Liver (tissue), 3 donors: ENCODE results near the gene ABL1.

Source experiments
- ATF3 ChIP-seq: IDR thresholded peaks from 2 replicates; pipeline ENCODE4 v1.6.1; 2016; ENCODE audit warnings: antibody characterized with exemption
- CTCF ChIP-seq: fragments of 150-350 bp; IDR thresholded peaks from 2 replicates; pipeline ENCODE4 v1.5.1; 2017; ENCODE audit warnings: improper control_type of control experiment, low read depth, low read length; ENCODE audit not compliant: missing input control
- EGR1 ChIP-seq, 2 donors: IDR thresholded peaks; 2 replicates each; pipeline ENCODE4 v1.6.1; 2016 to 2018; ENCODE audit warnings: antibody characterized with exemption in 2 of 2, low read depth in 2 of 2
- FOXA2 ChIP-seq: IDR thresholded peaks from 2 replicates; pipeline ENCODE4 v1.6.1; 2016; ENCODE audit warnings: antibody characterized with exemption
- RAD21 ChIP-seq, 2 donors: IDR thresholded peaks; 2 replicates each; pipeline ENCODE4 v1.6.1; 2016; ENCODE audit warnings: antibody characterized with exemption in 2 of 2, mild to moderate bottlenecking in 2 of 2
- REST ChIP-seq: IDR thresholded peaks from 2 replicates; pipeline ENCODE4 v1.6.1; 2016; ENCODE audit warnings: antibody characterized with exemption, mild to moderate bottlenecking
- SP1 ChIP-seq: IDR thresholded peaks from 2 replicates; pipeline ENCODE4 v1.6.1; 2018; ENCODE audit warnings: antibody characterized with exemption, mild to moderate bottlenecking
- YY1 ChIP-seq: IDR thresholded peaks from 2 replicates; pipeline ENCODE4 v1.6.1; 2016; ENCODE audit warnings: antibody characterized with exemption, mild to moderate bottlenecking
- donor health status: healthy.
- donor health status: healthy.

GRCh38 chr9:130921300-130921988 is 86.4 kb downstream of the ABL1 start:
- TF ChIP-seq CTCF (no peak), REST (no peak), RAD21 (IDR thresholded peaks at IDR 0.05) (no peak), SP1 (no peak), FOXA2 (no peak), ATF3 (no peak), YY1 (no peak), EGR1 (IDR thresholded peaks at IDR 0.05; ENCODE audit: low read depth in 2 of 2) (no peak)
